HEK293 (cell line): ENCODE data around the gene CALML4.

Source experiments
- CTCF ChIP-seq: fragments of 450-650 bp; formaldehyde crosslinking; IDR thresholded peaks from 2 replicates; pipeline ENCODE4 v1.5.1; 2016; ENCODE audit warnings: missing biosample characterization, missing genetic modification characterization
- PATZ1 ChIP-seq: fragments of 450-650 bp; formaldehyde crosslinking; IDR thresholded peaks from 2 replicates; pipeline ENCODE4 v1.5.1; 2016; ENCODE audit warnings: missing biosample characterization, missing genetic modification characterization
- ZBTB11 ChIP-seq: fragments of 450-650 bp; formaldehyde crosslinking; conservative IDR thresholded peaks from 2 replicates; pipeline ENCODE4 v1.5.1; 2016; ENCODE audit warnings: low read depth, missing biosample characterization, missing genetic modification characterization
- ZNF138 ChIP-seq: fragments of 450-650 bp; formaldehyde crosslinking; IDR thresholded peaks from 2 replicates; pipeline ENCODE4 v1.5.1; 2016; ENCODE audit warnings: missing biosample characterization, missing genetic modification characterization, borderline replicate concordance
- ZNF510 ChIP-seq: fragments of 450-650 bp; formaldehyde crosslinking; IDR thresholded peaks from 2 replicates; pipeline ENCODE4 v1.5.1; 2018; ENCODE audit warnings: mild to moderate bottlenecking, missing genetic modification characterization, missing biosample characterization; ENCODE audit not compliant: insufficient replicate concordance
- ZNF777 ChIP-seq: fragments of 450-650 bp; formaldehyde crosslinking; IDR thresholded peaks from 2 replicates; pipeline ENCODE4 v1.5.1; 2017; ENCODE audit warnings: missing biosample characterization, missing genetic modification characterization, borderline replicate concordance

GRCh38 chr15:68227643-68228142 lies 22.6 kb upstream of the CALML4 start:
- TF ChIP-seq ZBTB11 (tag by site-specific recombination) (no peak), CTCF (no peak), PATZ1 (tag by site-specific recombination) (no peak), ZNF138 (tag by site-specific recombination) (no peak), ZNF777 (tag by site-specific recombination) (no peak), ZNF510 (tag by site-specific recombination) (no peak)
